Measurements from ENCODE around the gene EPS8. TPM values are rescaled to one million over a fixed set of nuclear protein-coding genes. Genes with fewer than 3 reads are reported as not detected.

The EPS8 gene
- total RNA-seq, 4 donors from 2014 or later, result 54.4 to 120 (median 78.7) TPM

- WGBS, result 87% methylated on average over 6 of the region's 6 CpGs
- intact Hi-C loops (cut with DNase I), result no loop called here
- no peaks in the 10 kb centered on the region for H3K36me3 ChIP-seq
- no peaks in the 10 kb centered on the region for H3K9me3 ChIP-seq
- no peaks in the 10 kb centered on the region for H3K4me1 ChIP-seq
- DNase-seq (ENCODE audit: extremely low spot score), result no peak
- no peak for TF ChIP-seq CTCF (IDR thresholded peaks at IDR 0.05)
- TF ChIP-seq EP300 (IDR thresholded peaks at IDR 0.05), result no peak
- no peak for TF ChIP-seq POLR2AphosphoS5 (IDR thresholded peaks at IDR 0.05)
- TF ChIP-seq POLR2A (IDR thresholded peaks at IDR 0.05; ENCODE audit: low read depth), result no peak
- no peaks in the 10 kb centered on the region for H3K27me3 ChIP-seq
- H3K27ac ChIP-seq (replicated peaks in 1 of 4), result no peak overlapping the region
- no peak overlapping the region for H3K4me3 ChIP-seq
These were observed 12.9 kb upstream of the EPS8 start for GRCh38 chr12:15801770-15802744.

- H3K4me1 ChIP-seq, result no peaks in the 10 kb centered on the region
- 89% methylated on average over 3 of the region's 3 CpGs for WGBS
- no peaks in the 10 kb centered on the region for H3K36me3 ChIP-seq
- H3K27me3 ChIP-seq, result no peaks in the 10 kb centered on the region
- H3K27ac ChIP-seq (replicated peaks in 1 of 4), result no peak overlapping the region
- intact Hi-C loops (cut with DNase I), result no loop called here
- no peak for DNase-seq (ENCODE audit: extremely low spot score)
- no peak overlapping the region for H3K4me3 ChIP-seq
- no peak for TF ChIP-seq POLR2A (IDR thresholded peaks at IDR 0.05; ENCODE audit: low read depth)
- no peak for TF ChIP-seq POLR2AphosphoS5 (IDR thresholded peaks at IDR 0.05)
- TF ChIP-seq CTCF (IDR thresholded peaks at IDR 0.05), result no peak
- no peak for TF ChIP-seq EP300 (IDR thresholded peaks at IDR 0.05)
- no peaks in the 10 kb centered on the region for H3K9me3 ChIP-seq
These were observed 11.1 kb upstream of the EPS8 start for GRCh38 chr12:15800278-15800677.

- no peak overlapping the region for H3K4me3 ChIP-seq
- H3K36me3 ChIP-seq, result no peaks in the 10 kb centered on the region
- TF ChIP-seq EP300 (IDR thresholded peaks at IDR 0.05), result no peak
- TF ChIP-seq POLR2A (IDR thresholded peaks at IDR 0.05; ENCODE audit: low read depth), result no peak
- no peak for TF ChIP-seq POLR2AphosphoS5 (IDR thresholded peaks at IDR 0.05)
- no peak for TF ChIP-seq CTCF (IDR thresholded peaks at IDR 0.05)
- H3K27ac ChIP-seq (replicated peaks in 1 of 4), result no peak overlapping the region
- no peaks in the 10 kb centered on the region for H3K27me3 ChIP-seq
- intact Hi-C loops (cut with DNase I), result no loop called here
- DNase-seq (ENCODE audit: extremely low spot score), result no peak
- no peaks in the 10 kb centered on the region for H3K9me3 ChIP-seq
- 88% methylated on average over 3 of the region's 3 CpGs for WGBS
- H3K4me1 ChIP-seq, result no peaks in the 10 kb centered on the region
These were observed 8.6 kb upstream of the EPS8 start for GRCh38 chr12:15797818-15798217.

GRCh38 chr12:15796493-15797141 lies 7.4 kb upstream of the EPS8 start:
- no peaks in the 10 kb centered on the region for H3K9me3 ChIP-seq
- no peak for DNase-seq (ENCODE audit: extremely low spot score)
- WGBS, result 72% methylated on average over 4 of the region's 4 CpGs
- no peaks in the 10 kb centered on the region for H3K4me1 ChIP-seq
- no peaks in the 10 kb centered on the region for H3K36me3 ChIP-seq
- intact Hi-C loops (cut with DNase I), result no loop called here
- no peaks in the 10 kb centered on the region for H3K27me3 ChIP-seq
- TF ChIP-seq POLR2AphosphoS5 (IDR thresholded peaks at IDR 0.05), result no peak
- no peak for TF ChIP-seq EP300 (IDR thresholded peaks at IDR 0.05)
- no peak for TF ChIP-seq CTCF (IDR thresholded peaks at IDR 0.05)
- H3K27ac ChIP-seq (replicated peaks in 1 of 4), result no peak overlapping the region
- no peak overlapping the region for H3K4me3 ChIP-seq
